Measurements from ENCODE around the gene WNT4. TPM values are rescaled to one million over a fixed set of nuclear protein-coding genes. Genes with fewer than 3 reads are reported as not detected.

The WNT4 gene
- total and polyA plus RNA-seq, 2 of the 8 experiments (the other 6 are each of a cell fraction or from before 2014, with no cell fraction given), result 1.3 to 6.6 TPM

DNA sequence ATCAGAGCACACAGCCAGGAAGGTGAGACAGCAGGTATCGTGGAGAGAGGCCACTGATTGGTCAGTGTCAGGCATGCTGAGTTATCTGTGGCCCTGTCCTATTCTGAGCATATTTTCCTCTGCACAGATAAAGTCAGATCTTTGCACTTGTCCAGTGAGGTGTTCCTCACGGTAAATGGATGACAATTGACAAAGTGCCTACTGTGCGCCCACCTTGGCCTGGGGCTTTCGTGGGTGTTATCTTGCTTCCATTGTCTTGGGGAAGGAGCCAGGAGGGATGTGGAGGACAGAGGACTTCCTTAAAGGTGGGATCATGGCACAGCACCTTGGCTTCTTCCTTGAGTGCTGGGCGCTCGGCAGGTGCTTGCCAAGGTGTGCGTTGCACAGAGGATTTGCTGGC is 46.0 kb upstream of the WNT4 start:
- Histone ChIP-seq H2BK120ac (replicated peaks; ENCODE audit: low read depth, low read length) (no peak overlapping the region), H3K4me3 (ENCODE audit: extremely low read depth in 1 of 4, insufficient read depth in 2 of 4, low read depth in 3 of 4, low read length in 4 of 4) (no peak overlapping the region), H3K18ac (ENCODE audit: extremely low read depth, low read length) (no peak overlapping the region), H2BK12ac (ENCODE audit: low read depth, low read length) (no peak overlapping the region), H3K23ac (ENCODE audit: insufficient read length) (no peak overlapping the region), H3K56ac (replicated peaks; ENCODE audit: insufficient read length, low read depth, low read length) (no peak overlapping the region), H3K36me3 (ENCODE audit: control insufficient read depth in 2 of 4, insufficient read depth in 4 of 4, low read length in 3 of 4) (no peaks in the 10 kb centered on the region), H4K8ac (ENCODE audit: extremely low read depth, insufficient read depth, low read length) (no peak overlapping the region), H3K23me2 (ENCODE audit: low read depth, low read length) (no peaks in the 10 kb centered on the region), H3K9ac (replicated peaks in 1 of 4; ENCODE audit: extremely low read depth in 1 of 4, low read depth in 3 of 4, low read length in 3 of 4) (no peak overlapping the region), H3K27ac (ENCODE audit: low read depth, low read length) (no peak overlapping the region), H3K79me2 (ENCODE audit: control insufficient read depth in 1 of 2, insufficient read depth in 2 of 2, low read length in 2 of 2) (no peaks in the 10 kb centered on the region), H3K27me3 (replicated peaks in 1 of 4; ENCODE audit: control insufficient read depth in 3 of 4, extremely low read depth in 1 of 4, insufficient read depth in 3 of 4, low read length in 3 of 4) (no peaks in the 10 kb centered on the region), H3K14ac (ENCODE audit: insufficient read length) (no peak overlapping the region), H4K91ac (replicated peaks; ENCODE audit: insufficient read length, low read length) (no peak overlapping the region), H2AFZ (ENCODE audit: low read length) (no peak overlapping the region), H3K4ac (replicated peaks; ENCODE audit: insufficient read length, low read depth, low read length) (no peak overlapping the region), H4K5ac (ENCODE audit: insufficient read length, low read depth, low read length) (no peak overlapping the region), H2AK5ac (ENCODE audit: low read depth, low read length) (no peak overlapping the region), H4K20me1 (replicated peaks in 1 of 2; ENCODE audit: control insufficient read depth in 1 of 2, insufficient read depth in 2 of 2, low read length in 2 of 2) (no peaks in the 10 kb centered on the region), H2BK5ac (ENCODE audit: low read depth, low read length) (no peak overlapping the region), H3K4me1 (replicated peaks in 1 of 4; ENCODE audit: control insufficient read depth in 3 of 4, insufficient read depth in 4 of 4, low read length in 3 of 4) (peaks cover 0 to 2% (median 0%) of the 10 kb centered on the region in 4 experiments; a peak in 1 of 7 replicates), H2BK20ac (ENCODE audit: low read length) (no peak overlapping the region), H2BK15ac (ENCODE audit: low read length) (no peak overlapping the region), H3K9me3 (ENCODE audit: insufficient read depth in 2 of 2, low read depth in 1 of 2, low read length in 1 of 2) (no peaks in the 10 kb centered on the region), H3K79me1 (ENCODE audit: low read depth, low read length) (no peaks in the 10 kb centered on the region), H3K4me2 (ENCODE audit: insufficient read depth in 1 of 2, low read depth in 2 of 2, low read length in 2 of 2) (no peak overlapping the region)
- ChIA-PET POLR2A (ENCODE audit: partially characterized antibody) (no interaction called here), CTCF (ENCODE audit: partially characterized antibody) (interaction anchor here (1.1 to 1.7 kb wide), 2 partner anchors 9 to 83 kb away, joined by 4 read pairs; no protein-coding TSS in a partner anchor)
- DNase-seq (ENCODE audit: low read depth in 1 of 2, low spot score in 2 of 2), result no peak
- WGBS, 2 experiments (ENCODE audit: extremely low coverage in 1 of 2, insufficient coverage in 1 of 2, insufficient read length in 1 of 2, insufficient replicate concordance in 2 of 2, low coverage in 1 of 2, low lambda C conversion rate in 2 of 2, missing lambda C conversion rate in 1 of 2), result 88% methylated on average over 7 of the region's 7 CpGs; no CpG with 5 or more reads in 1 of the 2 experiments
- no peak for FAIRE-seq
- no peak for TF ChIP-seq SP1 (IDR thresholded peaks at IDR 0.05; ENCODE audit: low read depth, low read length)
- no peak for TF ChIP-seq RFX5 (IDR thresholded peaks at IDR 0.05; ENCODE audit: borderline replicate concordance, low read depth, low read length)
- TF ChIP-seq, protein P1, sequence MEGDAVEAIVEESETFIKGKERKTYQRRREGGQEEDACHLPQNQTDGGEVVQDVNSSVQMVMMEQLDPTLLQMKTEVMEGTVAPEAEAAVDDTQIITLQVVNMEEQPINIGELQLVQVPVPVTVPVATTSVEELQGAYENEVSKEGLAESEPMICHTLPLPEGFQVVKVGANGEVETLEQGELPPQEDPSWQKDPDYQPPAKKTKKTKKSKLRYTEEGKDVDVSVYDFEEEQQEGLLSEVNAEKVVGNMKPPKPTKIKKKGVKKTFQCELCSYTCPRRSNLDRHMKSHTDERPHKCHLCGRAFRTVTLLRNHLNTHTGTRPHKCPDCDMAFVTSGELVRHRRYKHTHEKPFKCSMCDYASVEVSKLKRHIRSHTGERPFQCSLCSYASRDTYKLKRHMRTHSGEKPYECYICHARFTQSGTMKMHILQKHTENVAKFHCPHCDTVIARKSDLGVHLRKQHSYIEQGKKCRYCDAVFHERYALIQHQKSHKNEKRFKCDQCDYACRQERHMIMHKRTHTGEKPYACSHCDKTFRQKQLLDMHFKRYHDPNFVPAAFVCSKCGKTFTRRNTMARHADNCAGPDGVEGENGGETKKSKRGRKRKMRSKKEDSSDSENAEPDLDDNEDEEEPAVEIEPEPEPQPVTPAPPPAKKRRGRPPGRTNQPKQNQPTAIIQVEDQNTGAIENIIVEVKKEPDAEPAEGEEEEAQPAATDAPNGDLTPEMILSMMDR (IDR thresholded peaks at IDR 0.05; ENCODE audit: control extremely low read depth in 1 of 3, insufficient read depth in 1 of 3, low read depth in 1 of 3, low read length in 3 of 3), result no peak
- no peak for TF ChIP-seq ASH2L (IDR thresholded peaks at IDR 0.05; ENCODE audit: low read length)
- no peak for TF ChIP-seq CREB1 (IDR thresholded peaks at IDR 0.05)
- no peak for TF ChIP-seq KDM1A (IDR thresholded peaks at IDR 0.05; ENCODE audit: borderline replicate concordance, low read length)
- TF ChIP-seq, protein P2, sequence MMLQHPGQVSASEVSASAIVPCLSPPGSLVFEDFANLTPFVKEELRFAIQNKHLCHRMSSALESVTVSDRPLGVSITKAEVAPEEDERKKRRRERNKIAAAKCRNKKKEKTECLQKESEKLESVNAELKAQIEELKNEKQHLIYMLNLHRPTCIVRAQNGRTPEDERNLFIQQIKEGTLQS (IDR thresholded peaks at IDR 0.05; ENCODE audit: insufficient read depth, low read depth, low read length), result no peak
- TF ChIP-seq NRF1 (IDR thresholded peaks at IDR 0.05; ENCODE audit: low read depth, low read length), result no peak
- TF ChIP-seq TBP (IDR thresholded peaks at IDR 0.05; ENCODE audit: low read depth, low read length), result no peak
- TF ChIP-seq GABPA (IDR thresholded peaks at IDR 0.05; ENCODE audit: borderline replicate concordance, insufficient read depth, low read length), result no peak
- TF ChIP-seq CBX5 (IDR thresholded peaks at IDR 0.05; ENCODE audit: low read depth, low read length), result no peak
- no peak for TF ChIP-seq CTBP2 (IDR thresholded peaks at IDR 0.05; ENCODE audit: borderline replicate concordance, insufficient read depth, insufficient read length, low read length)
